NCI-H187 treated with DMSO at 0.1 percent for 48 hours (cell line): ENCODE results near the gene EFEMP1.
"Not testable (repeated sequence)": the region's sequence is repeated elsewhere in the genome, so short reads cannot be mapped to it uniquely, and the experiment has no call there.

Experiments used
- DNase-seq: peaks from one replicate; lab custom pipeline; 2025; lab: John Stamatoyannopoulos, UW

Gene EFEMP1

GRCh38 chr2:55864351-55865084 lies 59.1 kb downstream of the EFEMP1 start:
- DNase-seq, result no peak

DNA sequence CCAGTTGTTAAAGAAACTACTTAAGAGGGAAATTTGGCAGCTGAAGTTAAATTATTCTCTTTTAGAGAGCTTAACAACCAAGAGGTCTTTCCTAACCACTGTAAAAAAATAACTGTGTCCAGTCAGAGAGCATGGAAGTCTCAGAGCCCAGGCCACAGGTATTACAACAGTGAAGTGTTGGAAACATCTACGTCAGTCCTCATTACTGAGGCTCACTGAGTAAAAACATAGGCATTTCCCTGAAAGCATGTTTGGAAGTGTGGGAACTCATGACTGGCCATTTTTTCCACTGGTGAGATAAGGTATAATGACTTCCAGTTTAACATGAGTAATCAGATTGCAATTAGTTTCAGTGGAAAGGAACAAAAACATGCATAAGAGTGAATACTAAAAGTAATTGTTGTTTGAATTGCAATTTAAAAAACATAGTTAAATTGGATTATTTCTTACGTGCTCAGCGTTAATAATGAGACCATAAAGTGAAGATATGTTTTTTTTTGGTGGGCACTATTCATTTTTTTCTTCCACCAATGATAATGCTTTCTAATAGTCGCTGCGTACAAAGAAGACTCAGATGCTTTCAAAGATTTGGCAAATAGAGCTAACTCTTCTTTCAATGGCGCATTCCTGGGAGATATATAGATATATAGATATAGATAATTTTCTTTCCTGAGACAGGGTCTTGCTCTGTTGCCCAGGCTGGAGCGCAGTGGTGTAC lies 60.8 kb downstream of the EFEMP1 start:
- DNase-seq, result no peak

DNA sequence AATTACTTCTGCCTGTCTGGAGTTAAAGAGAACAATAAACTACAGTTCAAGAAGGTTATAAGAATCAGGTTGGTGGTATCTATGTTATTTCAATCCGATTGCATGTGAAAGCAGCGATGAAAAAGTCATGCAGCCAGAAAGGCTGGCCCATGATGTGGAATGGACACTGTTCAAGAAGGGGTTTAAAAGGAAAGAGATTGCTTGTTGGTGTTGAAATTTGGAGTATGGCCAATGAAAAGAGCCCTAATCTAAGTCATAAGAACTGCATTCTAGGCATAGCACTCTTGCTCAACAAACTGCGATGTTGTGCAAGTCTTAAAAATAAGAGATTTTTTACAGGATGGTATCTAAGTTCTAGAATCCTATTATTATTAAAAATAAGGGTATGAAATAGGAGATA lies 61.3 kb downstream of the EFEMP1 start:
- no peak for DNase-seq

GRCh38 chr2:55861733-55862132 lies 61.8 kb downstream of the EFEMP1 start:
- no peak for DNase-seq

- no peak for DNase-seq
Measured at GRCh38 chr2:55860832-55861231, 62.8 kb downstream of the EFEMP1 start.

- no peak for DNase-seq
Measured at GRCh38 chr2:55859875-55860274, 63.7 kb downstream of the EFEMP1 start.

GRCh38 chr2:55857766-55858165 lies 65.8 kb downstream of the EFEMP1 start:
- DNase-seq, result no peak

GRCh38 chr2:55856936-55857335 lies 66.6 kb downstream of the EFEMP1 start:
- DNase-seq, result no peak

- DNase-seq, result no peak
Measured at GRCh38 chr2:55848096-55848495, 75.5 kb downstream of the EFEMP1 start.

DNA sequence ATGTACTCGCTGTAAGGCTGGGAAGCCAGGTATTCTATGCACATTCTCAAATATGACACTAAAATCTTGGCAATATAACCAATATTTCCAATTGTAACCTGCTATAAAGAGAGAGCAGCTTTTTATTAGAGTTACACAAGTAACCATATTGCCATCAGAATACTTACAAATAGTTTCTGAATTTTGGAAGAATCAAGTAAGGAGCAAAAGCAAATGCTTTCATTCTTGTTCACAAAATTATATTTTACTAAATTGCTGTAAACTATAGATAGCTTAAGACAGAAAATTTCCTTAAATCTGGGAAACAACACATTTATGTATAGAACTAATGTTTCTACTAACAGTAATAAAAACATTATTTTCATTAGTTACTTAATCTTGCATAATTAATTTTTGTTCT lies 77.2 kb downstream of the EFEMP1 start:
- DNase-seq, result no peak

GRCh38 chr2:55844986-55845385 lies 78.6 kb downstream of the EFEMP1 start:
- no peak for DNase-seq

GRCh38 chr2:55843994-55844345 lies 79.6 kb downstream of the EFEMP1 start:
- DNase-seq, result no peak

DNA sequence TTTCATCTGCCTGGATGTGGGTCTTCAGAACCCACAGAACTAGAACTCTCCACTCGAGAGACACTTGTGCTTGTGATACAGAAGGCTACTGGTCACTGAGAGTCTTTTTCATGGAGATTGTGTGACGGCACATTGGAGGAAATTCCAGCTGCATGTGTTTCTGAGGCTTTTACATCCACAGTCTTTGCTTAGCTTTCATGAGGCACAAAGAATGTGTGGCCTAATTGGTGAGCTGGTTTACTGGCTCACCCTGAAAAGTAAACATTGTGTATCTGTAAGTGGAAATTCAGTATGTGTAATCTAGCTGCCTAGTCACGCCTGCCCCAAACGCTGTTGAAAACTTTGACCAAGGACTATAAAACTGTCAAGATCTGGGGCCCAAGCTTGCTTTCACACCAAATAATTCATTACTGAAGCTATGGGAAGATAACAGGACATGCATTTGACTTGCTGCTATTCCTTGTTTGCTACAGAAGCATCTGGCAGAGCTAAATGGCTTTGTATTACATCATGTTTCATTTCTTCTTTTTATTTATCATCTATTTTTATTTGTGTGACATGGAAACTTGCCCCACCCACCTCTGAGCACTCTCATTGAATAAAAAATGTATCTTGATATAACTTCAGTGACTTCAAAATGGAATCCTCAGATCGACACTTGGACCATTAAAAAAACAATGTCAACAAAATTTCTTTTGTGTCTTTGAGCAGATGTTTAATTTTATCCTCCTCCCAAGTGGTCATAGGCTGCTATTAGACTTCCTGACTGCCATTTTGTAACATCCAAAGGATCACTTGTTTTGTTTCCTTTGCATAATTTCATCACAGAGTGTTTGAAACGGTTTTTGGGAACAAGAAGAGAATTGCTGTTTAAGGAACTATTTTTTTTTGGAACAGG lies 80.2 kb downstream of the EFEMP1 start:
- DNase-seq, result peak; percentile 47

DNA sequence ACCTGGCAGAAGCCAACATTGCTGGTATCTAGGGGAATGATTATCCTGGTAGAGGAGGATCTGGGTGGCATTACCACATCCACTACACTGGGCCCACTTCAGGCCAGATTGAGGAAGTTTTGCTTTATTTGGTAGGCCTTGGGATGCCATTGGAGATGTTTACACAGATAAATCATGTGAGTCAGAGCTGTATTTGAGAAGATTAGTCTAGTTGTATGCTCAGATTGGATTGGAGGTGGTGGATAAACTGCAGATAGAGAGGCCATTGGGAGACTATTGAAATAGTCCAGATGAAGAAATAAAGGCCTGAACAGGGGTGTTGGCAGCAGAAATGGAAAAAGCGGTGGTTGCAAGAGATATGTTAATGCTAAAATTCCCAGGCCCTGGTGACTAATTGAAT lies 81.5 kb downstream of the EFEMP1 start:
- DNase-seq, result no peak

DNA sequence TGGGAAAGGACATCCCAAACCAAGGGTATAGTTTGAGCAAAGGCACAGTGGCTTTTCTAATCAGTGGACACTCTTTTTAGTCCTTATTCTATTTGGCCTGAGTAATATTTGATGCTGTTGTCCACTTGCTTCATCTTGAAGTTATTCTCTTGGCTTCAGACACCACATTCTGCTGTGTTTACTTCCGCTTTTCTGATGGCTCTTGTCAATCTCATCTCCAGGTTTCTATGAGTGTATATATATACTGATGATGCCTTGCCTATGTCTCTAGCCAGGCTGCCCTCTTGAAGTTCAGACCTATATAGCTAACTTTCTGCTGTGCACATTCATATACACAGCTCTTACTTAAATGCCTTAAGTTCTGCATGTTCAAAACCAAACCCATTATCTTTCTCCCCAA lies 83.1 kb downstream of the EFEMP1 start:
- DNase-seq, result no peak

GRCh38 chr2:55839182-55839819 lies 84.3 kb downstream of the EFEMP1 start:
- peak; percentile 89 for DNase-seq

- peak; percentile 55 for DNase-seq
Measured at GRCh38 chr2:55838653-55839052, 84.9 kb downstream of the EFEMP1 start.

- DNase-seq, result not testable (repeated sequence)
Measured at GRCh38 chr2:55838117-55838516, 85.5 kb downstream of the EFEMP1 start.

- no peak for DNase-seq
Measured at GRCh38 chr2:55837073-55837472, 86.5 kb downstream of the EFEMP1 start.

DNA sequence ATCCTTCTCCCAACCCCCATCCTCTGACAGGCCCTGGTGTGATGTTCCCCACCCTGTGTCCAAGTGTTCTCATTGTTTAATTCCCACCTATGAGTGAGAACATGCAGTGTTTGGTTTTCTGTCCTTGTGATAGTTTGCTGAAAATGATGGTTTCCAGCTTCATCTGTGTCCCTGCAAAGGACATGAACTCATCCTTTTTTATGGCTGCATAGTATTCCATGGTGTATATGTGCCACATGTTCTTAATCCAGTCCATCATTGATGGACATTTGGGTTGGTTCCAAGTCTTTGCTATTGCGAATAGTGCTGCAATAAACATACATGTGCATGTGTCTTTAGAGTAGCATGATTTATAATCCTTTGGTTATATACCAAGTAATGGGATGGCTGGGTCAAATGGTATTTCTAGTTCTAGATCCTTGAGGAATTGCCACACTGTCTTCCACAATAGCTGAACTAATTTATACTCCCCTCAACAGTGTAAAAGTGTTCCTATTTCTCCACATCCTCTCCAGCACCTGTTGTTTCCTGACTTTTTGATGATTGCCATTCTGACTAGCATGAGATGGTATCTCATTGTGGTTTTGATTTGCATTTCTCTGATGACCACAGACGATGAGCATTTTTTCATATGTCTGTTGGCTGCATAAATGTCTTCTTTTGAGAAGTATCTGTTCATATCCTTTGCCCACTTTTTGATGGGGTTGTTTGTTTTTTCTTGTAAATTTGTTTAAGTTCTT lies 91.7 kb downstream of the EFEMP1 start:
- not testable (repeated sequence) for DNase-seq

GRCh38 chr2:55827855-55828254 lies 95.7 kb downstream of the EFEMP1 start:
- DNase-seq, result no peak
